ENCODE measurements around the gene MRAS. TPM values are rescaled to one million over a fixed set of nuclear protein-coding genes. Genes with fewer than 3 reads are reported as not detected.
A peak's percentile ranks its signal among the peaks of the same experiment; 100 is the strongest.

Gene MRAS
- polyA plus RNA-seq, 1 donor (not counting 4 experiments of a cell fraction or from before 2014, with no cell fraction given), result 7.7 TPM

GRCh38 chr3:138434875-138435772 is 86.7 kb downstream of the MRAS start:
- DNase-seq (ENCODE audit: low read depth, low spot score) (no peak), FAIRE-seq (no peak)
- no peaks in the 10 kb centered on the region for H3K36me3 ChIP-seq (ENCODE audit: control insufficient read depth in 2 of 2, extremely low read depth in 1 of 2, insufficient read depth in 2 of 2, low read length in 2 of 2)
- H2AFZ ChIP-seq (ENCODE audit: control insufficient read depth, low read length), result peak overlapping the region; percentile 81
- no peak for TF ChIP-seq CTCF (optimal IDR thresholded peaks at IDR 0.05 in 1 of 3, IDR thresholded peaks at IDR 0.05 in 1 of 3, conservative IDR thresholded peaks at IDR 0.05 in 1 of 3; ENCODE audit: extremely low read depth in 1 of 3, insufficient read depth in 2 of 3, low read length in 3 of 3)
- peak; percentile 51 for TF ChIP-seq EZH2 (IDR thresholded peaks at IDR 0.05; ENCODE audit: low read length)
- H3K27ac ChIP-seq (ENCODE audit: control insufficient read depth, insufficient read depth, low read length), result no peak overlapping the region
- peaks cover 24% of the 10 kb centered on the region for H3K27me3 ChIP-seq (ENCODE audit: control insufficient read depth, extremely low read depth, insufficient read depth, low read length)
- no peaks in the 10 kb centered on the region for H4K20me1 ChIP-seq (ENCODE audit: control insufficient read depth, extremely low read depth, insufficient read depth, low read length)
- H3K4me1 ChIP-seq (ENCODE audit: control insufficient read depth, extremely low read depth, insufficient read depth, low read length), result peaks cover 6% of the 10 kb centered on the region
- no peaks in the 10 kb centered on the region for H3K79me2 ChIP-seq (ENCODE audit: control insufficient read depth, insufficient read depth, low read length)
- H3K9me1 ChIP-seq (ENCODE audit: control insufficient read depth, extremely low read depth, insufficient read depth, low read length), result no peaks in the 10 kb centered on the region
- no peaks in the 10 kb centered on the region for H3K9me3 ChIP-seq (ENCODE audit: control insufficient read depth, low read depth, low read length)
- dilution Hi-C loops (cut with MboI; ENCODE audit: extremely low pct_ligation_motif_present, low sequenced_read_pairs), result no loop called here
- peak overlapping the region; percentile 40 to 65 (median 56) for H3K4me3 ChIP-seq (ENCODE audit: control insufficient read depth in 2 of 3, extremely low read depth in 1 of 3, insufficient read depth in 2 of 3, low read depth in 1 of 3, low read length in 3 of 3)
- H3K9ac ChIP-seq (ENCODE audit: control insufficient read depth, extremely low read depth, insufficient read depth, low read length), result peak overlapping the region; percentile 46
- H3K4me2 ChIP-seq (ENCODE audit: control insufficient read depth, extremely low read depth, insufficient read depth, low read depth, low read length), result peak overlapping the region; percentile 88

- no peaks in the 10 kb centered on the region for H3K9me3 ChIP-seq (ENCODE audit: control insufficient read depth, low read depth, low read length)
- FAIRE-seq (no peak), DNase-seq (ENCODE audit: low read depth, low spot score) (no peak)
- no peaks in the 10 kb centered on the region for H3K9me1 ChIP-seq (ENCODE audit: control insufficient read depth, extremely low read depth, insufficient read depth, low read length)
- no peaks in the 10 kb centered on the region for H3K79me2 ChIP-seq (ENCODE audit: control insufficient read depth, insufficient read depth, low read length)
- TF ChIP-seq CTCF (optimal IDR thresholded peaks at IDR 0.05 in 1 of 3, IDR thresholded peaks at IDR 0.05 in 1 of 3, conservative IDR thresholded peaks at IDR 0.05 in 1 of 3; ENCODE audit: extremely low read depth in 1 of 3, insufficient read depth in 2 of 3, low read length in 3 of 3) (no peak), EZH2 (IDR thresholded peaks at IDR 0.05; ENCODE audit: low read length) (no peak)
- H3K36me3 ChIP-seq (ENCODE audit: control insufficient read depth in 2 of 2, extremely low read depth in 1 of 2, insufficient read depth in 2 of 2, low read length in 2 of 2), result no peaks in the 10 kb centered on the region
- no peaks in the 10 kb centered on the region for H4K20me1 ChIP-seq (ENCODE audit: control insufficient read depth, extremely low read depth, insufficient read depth, low read length)
- H3K9ac ChIP-seq (ENCODE audit: control insufficient read depth, extremely low read depth, insufficient read depth, low read length), result no peak overlapping the region
- H3K4me3 ChIP-seq (ENCODE audit: control insufficient read depth in 2 of 3, extremely low read depth in 1 of 3, insufficient read depth in 2 of 3, low read depth in 1 of 3, low read length in 3 of 3), result peak overlapping the region in 1 of 3 experiments; percentile 39
- peak overlapping the region; percentile 88 for H3K4me2 ChIP-seq (ENCODE audit: control insufficient read depth, extremely low read depth, insufficient read depth, low read depth, low read length)
- H2AFZ ChIP-seq (ENCODE audit: control insufficient read depth, low read length), result no peak overlapping the region
- H3K4me1 ChIP-seq (ENCODE audit: control insufficient read depth, extremely low read depth, insufficient read depth, low read length), result peaks cover 6% of the 10 kb centered on the region
- H3K27ac ChIP-seq (ENCODE audit: control insufficient read depth, insufficient read depth, low read length), result no peak overlapping the region
- H3K27me3 ChIP-seq (ENCODE audit: control insufficient read depth, extremely low read depth, insufficient read depth, low read length), result peaks cover 24% of the 10 kb centered on the region
- dilution Hi-C loops (cut with MboI; ENCODE audit: extremely low pct_ligation_motif_present, low sequenced_read_pairs), result no loop called here
These were observed 87.5 kb downstream of the MRAS start for GRCh38 chr3:138435840-138436239.
